SK-N-SH (cell line): ENCODE data around the gene PRR15L.

Experiments
- CTCF ChIP-seq: fragments of 200-600 bp; sonication (generic); IDR thresholded peaks from 2 replicates; pipeline ENCODE4 v1.6.1; 2017; ENCODE audit warnings: antibody characterized with exemption, mild to moderate bottlenecking, moderate library complexity
- EZH2phosphoT487 ChIP-seq: fragments of 200-600 bp; sonication (generic); IDR thresholded peaks from 2 replicates; pipeline ENCODE4 v1.6.1; 2017; ENCODE audit warnings: low read depth, mixed run types, mild to moderate bottlenecking, antibody characterized with exemption, moderate library complexity, borderline replicate concordance
- FOSL2 ChIP-seq: IDR thresholded peaks from 2 replicates; pipeline ENCODE4 v1.4.0; 2012; ENCODE audit warnings: low read depth, mild to moderate bottlenecking, moderate library complexity, borderline replicate concordance
- POLR2AphosphoS5 ChIP-seq: IDR thresholded peaks from 2 replicates; pipeline ENCODE4 v1.6.1; 2012; ENCODE audit warnings: low read depth, low read length
- RCOR1 ChIP-seq: fragments of 150-350 bp; IDR thresholded peaks from 2 replicates; pipeline ENCODE4 v1.6.1; 2017; ENCODE audit warnings: antibody characterized with exemption, low read length
- SMC3 ChIP-seq: IDR thresholded peaks from 2 replicates; pipeline ENCODE4 v1.6.1; 2012; ENCODE audit warnings: low read depth, low read length, improper control_type of control experiment
- TAF1 ChIP-seq: IDR thresholded peaks from 2 replicates; pipeline ENCODE4 v1.6.1; 2012; ENCODE audit warnings: low read depth, mild to moderate bottlenecking, low read length, moderate library complexity, borderline replicate concordance
- TCF12 ChIP-seq: IDR thresholded peaks from 2 replicates; pipeline ENCODE4 v1.4.0; 2012
- YY1 ChIP-seq: IDR thresholded peaks from 2 replicates; pipeline ENCODE4 v1.4.0; 2012; ENCODE audit warnings: low read depth, mild to moderate bottlenecking
- TF ChIP-seq, protein P1 (sequence below): fragments of 150-350 bp; IDR thresholded peaks from 2 replicates; pipeline ENCODE4 v1.6.1; 2016; ENCODE audit warnings: mild to moderate bottlenecking, low read depth, low read length
- TF ChIP-seq, protein P2 (sequence below): fragments of 150-350 bp; IDR thresholded peaks from 2 replicates; pipeline ENCODE4 v1.6.1; 2017; ENCODE audit warnings: antibody characterized with exemption, low read length, low read depth, borderline replicate concordance

DNA sequence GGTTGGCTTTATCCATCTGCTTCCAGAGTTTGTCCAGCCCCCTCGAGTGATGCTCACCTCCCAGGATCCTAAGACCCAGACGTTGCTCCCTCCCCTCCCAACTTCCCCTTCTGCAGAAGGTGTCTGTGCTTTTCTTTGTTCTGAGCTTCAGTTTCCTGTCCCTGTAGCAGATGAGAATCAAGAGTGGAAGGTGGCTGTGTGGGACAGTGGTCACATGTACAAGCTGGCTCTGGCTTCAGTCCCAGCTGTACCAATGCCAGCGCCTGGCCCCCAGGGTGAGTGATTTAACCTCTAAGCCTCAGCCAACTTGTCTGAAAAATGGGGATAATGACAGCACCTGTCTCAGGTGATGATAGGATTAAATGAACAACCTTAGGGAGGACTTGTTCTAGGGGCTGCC, 7.7 kb downstream of the PRR15L start:
- TF ChIP-seq TCF12, result no peak
- no peak for TF ChIP-seq TAF1
- no peak for TF ChIP-seq YY1
- no peak for TF ChIP-seq CTCF
- TF ChIP-seq SMC3, result no peak
- TF ChIP-seq, protein P1, sequence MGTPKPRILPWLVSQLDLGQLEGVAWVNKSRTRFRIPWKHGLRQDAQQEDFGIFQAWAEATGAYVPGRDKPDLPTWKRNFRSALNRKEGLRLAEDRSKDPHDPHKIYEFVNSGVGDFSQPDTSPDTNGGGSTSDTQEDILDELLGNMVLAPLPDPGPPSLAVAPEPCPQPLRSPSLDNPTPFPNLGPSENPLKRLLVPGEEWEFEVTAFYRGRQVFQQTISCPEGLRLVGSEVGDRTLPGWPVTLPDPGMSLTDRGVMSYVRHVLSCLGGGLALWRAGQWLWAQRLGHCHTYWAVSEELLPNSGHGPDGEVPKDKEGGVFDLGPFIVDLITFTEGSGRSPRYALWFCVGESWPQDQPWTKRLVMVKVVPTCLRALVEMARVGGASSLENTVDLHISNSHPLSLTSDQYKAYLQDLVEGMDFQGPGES, result no peak
- TF ChIP-seq RCOR1, result no peak
- TF ChIP-seq, protein P2, sequence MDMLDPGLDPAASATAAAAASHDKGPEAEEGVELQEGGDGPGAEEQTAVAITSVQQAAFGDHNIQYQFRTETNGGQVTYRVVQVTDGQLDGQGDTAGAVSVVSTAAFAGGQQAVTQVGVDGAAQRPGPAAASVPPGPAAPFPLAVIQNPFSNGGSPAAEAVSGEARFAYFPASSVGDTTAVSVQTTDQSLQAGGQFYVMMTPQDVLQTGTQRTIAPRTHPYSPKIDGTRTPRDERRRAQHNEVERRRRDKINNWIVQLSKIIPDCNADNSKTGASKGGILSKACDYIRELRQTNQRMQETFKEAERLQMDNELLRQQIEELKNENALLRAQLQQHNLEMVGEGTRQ, result no peak
- no peak for TF ChIP-seq EZH2phosphoT487
- TF ChIP-seq POLR2AphosphoS5, result no peak
- no peak for TF ChIP-seq FOSL2
